Endodermal cell (in vitro differentiated cells): ENCODE results near the gene SGCD. TPM values are rescaled to one million over a fixed set of nuclear protein-coding genes. Genes with fewer than 3 reads are reported as not detected.

Experiments
- DNase-seq: peaks from one replicate; pipeline ENCODE4 v3.0.0-alpha.2; 2017
- H3K27ac ChIP-seq: 2 replicates; pipeline ENCODE4 v1.5.1; 2013; ENCODE audit warnings: mild to moderate bottlenecking, low read depth, low read length, moderate library complexity
- H3K27me3 ChIP-seq: 2 replicates; pipeline ENCODE4 v1.6.1; 2013; ENCODE audit warnings: mild to moderate bottlenecking, low read length, moderate library complexity; ENCODE audit not compliant: insufficient read depth, control insufficient read depth, poor library complexity, severe bottlenecking
- H3K36me3 ChIP-seq: 2 replicates; pipeline ENCODE4 v1.7.0; 2013; ENCODE audit warnings: mild to moderate bottlenecking, low read length, moderate library complexity; ENCODE audit not compliant: control insufficient read depth, insufficient read depth
- H3K4me1 ChIP-seq: one replicate; pipeline ENCODE4 v1.7.0; 2013; ENCODE audit warnings: low read length; ENCODE audit not compliant: control insufficient read depth, insufficient read depth
- H3K4me3 ChIP-seq: 2 replicates; pipeline ENCODE4 v1.5.1; 2013; ENCODE audit warnings: mild to moderate bottlenecking, low read length, moderate library complexity
- H3K9ac ChIP-seq: 2 replicates; pipeline ENCODE4 v1.6.1; 2013; ENCODE audit warnings: mild to moderate bottlenecking, low read length, moderate library complexity; ENCODE audit not compliant: poor library complexity, severe bottlenecking; ENCODE audit errors: extremely low read depth
- H3K9me3 ChIP-seq: 2 replicates; pipeline ENCODE4 v1.6.1; 2013; ENCODE audit warnings: mild to moderate bottlenecking, low read length, moderate library complexity; ENCODE audit not compliant: control insufficient read depth
- H3K27ac Mint-ChIP-seq: 2 replicates; pipeline ENCODE4 v1.8.0; 2020; ENCODE audit warnings: mixed read lengths
- H3K27me3 Mint-ChIP-seq: 2 replicates; pipeline ENCODE4 v1.8.0; 2021; ENCODE audit warnings: mild to moderate bottlenecking, mixed read lengths; ENCODE audit not compliant: insufficient read depth
- H3K36me3 Mint-ChIP-seq: 2 replicates; pipeline ENCODE4 v1.8.0; 2020; ENCODE audit warnings: low read depth, mixed read lengths
- H3K4me1 Mint-ChIP-seq: 2 replicates; pipeline ENCODE4 v1.8.0; 2020; ENCODE audit warnings: mixed read lengths
- H3K4me3 Mint-ChIP-seq: 2 replicates; pipeline ENCODE4 v1.8.0; 2020; ENCODE audit warnings: mild to moderate bottlenecking, moderate library complexity, mixed read lengths
- H3K9me3 Mint-ChIP-seq: 2 replicates; pipeline ENCODE4 v1.8.0; 2020; ENCODE audit warnings: mild to moderate bottlenecking, mixed read lengths
- WGBS, 2 experiments: methylation state at CpG; one replicate each; pipeline versions ENCODE4 v1.1.5 to v1.1.7; 2013; ENCODE audit warnings: missing lambda C conversion rate in 2 of 2, mixed read lengths in 1 of 2; ENCODE audit not compliant: insufficient coverage in 1 of 2, insufficient read length in 1 of 2; 5-methylcytosine and 5-hydroxymethylcytosine counted together
- total RNA-seq, 2 donors: library from RNA; stranded (reverse); fragmentation: NEBNext Ultra II Directional in 1 of 2; extraction: Animal tissue kit (Norgen Biotek cat#: 25700) in 1 of 2; gene quantifications; 2 replicates in 1 of 2; 3 replicates in 1 of 2; pipeline ENCODE4 v1.2.1, GENCODE V29; 2021
- TF ChIP-seq, protein P1 (sequence below): fragments of 200-600 bp; sonication (generic); conservative IDR thresholded peaks from 2 replicates; pipeline ENCODE4 v1.5.0; 2021; ENCODE audit warnings: antibody characterized with exemption, mild to moderate bottlenecking

Gene SGCD
- total RNA-seq, 2 donors from 2014 or later, result 0.04 to 0.42 TPM

DNA sequence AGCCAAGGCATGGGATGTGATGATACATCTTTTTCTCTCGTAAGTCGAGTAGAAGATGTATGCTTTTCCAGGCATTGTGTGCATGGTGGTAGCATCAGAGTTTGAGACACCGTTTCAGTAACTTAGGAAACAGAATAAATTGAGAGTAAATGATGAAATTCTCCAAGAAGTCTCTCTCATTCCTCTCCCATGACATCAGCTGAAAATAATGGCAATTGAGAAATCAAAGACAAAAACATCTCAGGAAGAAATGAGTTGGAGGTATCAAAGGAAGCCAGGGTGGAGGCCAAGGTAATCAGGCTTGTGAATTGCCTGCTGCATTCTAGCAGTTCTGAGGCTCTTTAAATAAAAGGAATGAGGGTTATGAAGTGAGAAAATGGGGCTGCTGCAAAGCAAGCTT lies 53.9 kb downstream of the SGCD start:
- TF ChIP-seq, protein P1, sequence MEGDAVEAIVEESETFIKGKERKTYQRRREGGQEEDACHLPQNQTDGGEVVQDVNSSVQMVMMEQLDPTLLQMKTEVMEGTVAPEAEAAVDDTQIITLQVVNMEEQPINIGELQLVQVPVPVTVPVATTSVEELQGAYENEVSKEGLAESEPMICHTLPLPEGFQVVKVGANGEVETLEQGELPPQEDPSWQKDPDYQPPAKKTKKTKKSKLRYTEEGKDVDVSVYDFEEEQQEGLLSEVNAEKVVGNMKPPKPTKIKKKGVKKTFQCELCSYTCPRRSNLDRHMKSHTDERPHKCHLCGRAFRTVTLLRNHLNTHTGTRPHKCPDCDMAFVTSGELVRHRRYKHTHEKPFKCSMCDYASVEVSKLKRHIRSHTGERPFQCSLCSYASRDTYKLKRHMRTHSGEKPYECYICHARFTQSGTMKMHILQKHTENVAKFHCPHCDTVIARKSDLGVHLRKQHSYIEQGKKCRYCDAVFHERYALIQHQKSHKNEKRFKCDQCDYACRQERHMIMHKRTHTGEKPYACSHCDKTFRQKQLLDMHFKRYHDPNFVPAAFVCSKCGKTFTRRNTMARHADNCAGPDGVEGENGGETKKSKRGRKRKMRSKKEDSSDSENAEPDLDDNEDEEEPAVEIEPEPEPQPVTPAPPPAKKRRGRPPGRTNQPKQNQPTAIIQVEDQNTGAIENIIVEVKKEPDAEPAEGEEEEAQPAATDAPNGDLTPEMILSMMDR, result no peak
- no peaks in the 10 kb centered on the region for H3K4me1 ChIP-seq
- no peaks in the 10 kb centered on the region for H3K9me3 ChIP-seq
- Mint-ChIP-seq H3K4me3 (no peak overlapping the region), H3K36me3 (no peaks in the 10 kb centered on the region), H3K9me3 (no peaks in the 10 kb centered on the region), H3K4me1 (no peaks in the 10 kb centered on the region), H3K27ac (no peak overlapping the region), H3K27me3 (no peaks in the 10 kb centered on the region)
- no peak overlapping the region for H3K27ac ChIP-seq
- H3K4me3 ChIP-seq, result no peak overlapping the region
- H3K9ac ChIP-seq, result no peak overlapping the region
- no peaks in the 10 kb centered on the region for H3K27me3 ChIP-seq
- DNase-seq, result no peak
- WGBS, 2 experiments, result 91 to 92% methylated on average over 2 to 3 of the region's 3 CpGs
- no peaks in the 10 kb centered on the region for H3K36me3 ChIP-seq

DNA sequence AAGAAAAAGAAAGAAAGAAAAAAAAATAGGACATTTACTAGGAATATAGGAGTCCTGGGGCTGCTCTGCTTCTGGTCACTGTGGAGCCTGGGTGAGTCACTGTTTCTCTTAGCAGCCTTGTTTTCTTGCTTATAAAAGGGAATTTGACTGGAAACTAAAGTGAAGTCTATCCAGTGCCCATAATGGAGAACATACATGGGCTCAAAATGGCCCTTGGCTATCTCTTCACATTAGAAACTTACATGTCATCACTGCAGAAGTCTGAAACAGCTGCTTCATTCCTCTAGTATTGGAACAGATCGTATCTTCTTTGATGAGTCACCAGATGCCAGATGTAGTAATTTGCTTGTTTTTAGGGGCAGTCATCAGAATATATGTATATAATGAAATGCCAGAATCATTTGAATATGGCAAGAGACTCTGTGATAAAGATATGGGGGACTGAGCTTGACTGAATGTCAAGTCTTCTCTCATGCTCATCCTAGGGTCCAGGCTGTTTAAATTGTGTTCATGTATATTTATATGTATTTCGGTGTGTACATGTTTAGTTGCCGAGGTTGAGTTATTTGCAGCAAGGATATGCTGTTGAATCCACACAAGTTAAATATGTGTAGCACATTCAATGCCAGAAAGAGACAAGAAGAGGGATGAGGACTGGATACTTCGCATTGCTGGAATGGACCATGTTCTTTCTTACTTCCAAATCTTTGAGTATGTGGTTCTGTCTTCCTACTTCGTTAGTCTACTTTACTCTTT lies 56.7 kb downstream of the SGCD start:
- Histone ChIP-seq H3K4me3 (no peak overlapping the region), H3K27ac (no peak overlapping the region), H3K27me3 (no peaks in the 10 kb centered on the region), H3K9me3 (no peaks in the 10 kb centered on the region), H3K4me1 (no peaks in the 10 kb centered on the region), H3K36me3 (no peaks in the 10 kb centered on the region), H3K9ac (no peak overlapping the region)
- Mint-ChIP-seq H3K4me3 (no peak overlapping the region), H3K36me3 (no peaks in the 10 kb centered on the region), H3K4me1 (no peaks in the 10 kb centered on the region), H3K27ac (no peak overlapping the region), H3K9me3 (no peaks in the 10 kb centered on the region), H3K27me3 (no peaks in the 10 kb centered on the region)
- 95 to 96% methylated on average over 4 to 5 of the region's 5 CpGs for WGBS, 2 experiments
- TF ChIP-seq, protein P1, result no peak
- no peak for DNase-seq

DNA sequence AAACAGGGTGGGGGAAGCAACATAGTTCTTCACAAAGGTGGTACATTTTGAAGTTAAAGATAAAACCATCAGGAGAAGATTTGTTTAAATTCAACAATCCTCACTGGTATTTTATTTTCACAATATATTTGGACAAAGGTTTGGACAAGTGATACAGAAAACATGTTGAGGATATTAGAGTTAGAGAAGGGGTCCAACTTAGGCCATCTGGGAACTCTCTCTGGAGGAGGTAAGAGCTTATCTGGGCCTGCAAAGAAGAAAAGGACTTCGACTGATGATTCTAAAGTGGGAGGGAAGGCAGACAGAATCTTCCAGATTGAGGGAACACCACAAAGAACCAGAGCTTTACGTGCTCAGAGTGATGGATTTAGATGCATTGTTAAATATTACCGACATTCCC lies 58.5 kb downstream of the SGCD start:
- Mint-ChIP-seq H3K36me3 (no peaks in the 10 kb centered on the region), H3K9me3 (no peaks in the 10 kb centered on the region), H3K4me3 (no peak overlapping the region), H3K4me1 (no peaks in the 10 kb centered on the region), H3K27me3 (no peaks in the 10 kb centered on the region), H3K27ac (no peak overlapping the region)
- no peak for DNase-seq
- no peaks in the 10 kb centered on the region for H3K36me3 ChIP-seq
- TF ChIP-seq, protein P1, result no peak
- no peak overlapping the region for H3K27ac ChIP-seq
- H3K9ac ChIP-seq, result no peak overlapping the region
- WGBS, 2 experiments, result 56 to 89% methylated on average over 1 to 3 of the region's 3 CpGs
- no peaks in the 10 kb centered on the region for H3K4me1 ChIP-seq
- no peaks in the 10 kb centered on the region for H3K27me3 ChIP-seq
- H3K9me3 ChIP-seq, result no peaks in the 10 kb centered on the region
- H3K4me3 ChIP-seq, result no peak overlapping the region
